HepG2 (cell line): Measurements from ENCODE around the gene KIF1B. TPM values are rescaled to one million over a fixed set of nuclear protein-coding genes. Genes with fewer than 3 reads are reported as not detected.
A peak's percentile ranks its signal among the peaks of the same experiment; 100 is the strongest.

Experiments
- EED ChIP-seq: sonication (generic); formaldehyde crosslinking; IDR thresholded peaks from 2 replicates; pipeline ENCODE4 v1.5.0; 2020; ENCODE audit warnings: mild to moderate bottlenecking, missing genetic modification reagents
- HBP1 ChIP-seq: IDR thresholded peaks from 2 replicates; pipeline ENCODE4 v1.6.1; 2016; ENCODE audit warnings: low read depth, control low read depth
- MED1 ChIP-seq: sonication (generic); formaldehyde crosslinking; IDR thresholded peaks from 2 replicates; pipeline ENCODE4 v1.4.0; 2020; ENCODE audit warnings: missing genetic modification reagents
- NPAS2 ChIP-seq: sonication (generic); formaldehyde crosslinking; IDR thresholded peaks from 2 replicates; pipeline ENCODE4 v1.8.0; 2022; ENCODE audit warnings: mild to moderate bottlenecking, missing genetic modification reagents, borderline replicate concordance
- UBTF ChIP-seq: sonication (generic); formaldehyde crosslinking; IDR thresholded peaks from 2 replicates; pipeline ENCODE4 v1.4.0; 2020; ENCODE audit warnings: mild to moderate bottlenecking, missing genetic modification reagents
- ZBTB1 ChIP-seq: sonication (generic); formaldehyde crosslinking; IDR thresholded peaks from 2 replicates; pipeline ENCODE4 v1.4.0; 2020; ENCODE audit warnings: missing genetic modification reagents, borderline replicate concordance
- ZBTB40 ChIP-seq, 2 experiments: fragments of 450-650 bp in 1 of 2; sonication (generic) in 1 of 2; formaldehyde crosslinking in 1 of 2; IDR thresholded peaks; 2 replicates each; pipeline versions ENCODE4 v1.6.1 to v1.8.0; 2016 to 2022; ENCODE audit warnings: antibody characterized with exemption in 1 of 2, mild to moderate bottlenecking in 1 of 2, missing genetic modification reagents in 1 of 2
- ZKSCAN5 ChIP-seq: sonication (generic); formaldehyde crosslinking; IDR thresholded peaks from 2 replicates; pipeline ENCODE4 v1.5.1; 2020; ENCODE audit warnings: mild to moderate bottlenecking, missing genetic modification reagents
- ZNF558 ChIP-seq: sonication (generic); formaldehyde crosslinking; IDR thresholded peaks from 2 replicates; pipeline ENCODE4 v1.9.0; 2022; ENCODE audit warnings: mild to moderate bottlenecking, missing genetic modification reagents, borderline replicate concordance
- ZNF616 ChIP-seq: sonication (generic); formaldehyde crosslinking; IDR thresholded peaks from 2 replicates; pipeline ENCODE4 v1.5.0; 2020; ENCODE audit warnings: low read depth, mild to moderate bottlenecking, missing genetic modification reagents
- polyA plus RNA-seq, 8 experiments: library from polyadenylated mRNA; depleted of rRNA in 3 of 8; stranded (reverse) in 7 of 8; unstranded in 1 of 8; fragments of >200 nt; fragmentation: Illumina TruSeq in 4 of 8; extraction: Trizol in 4 of 8; gene quantifications; 2 replicates each; pipeline versions ENCODE4 v1.2.1 to v1.2.3, GENCODE V29; 2011 to 2016; ENCODE audit warnings: low read depth in 4 of 8, missing spikeins in 1 of 8, mixed read lengths in 1 of 8; ENCODE audit not compliant: insufficient read depth in 1 of 8
- total RNA-seq, 5 experiments: library from RNA; depleted of rRNA; stranded (reverse); fragments of >200 nt; fragmentation: Illumina TruSeq; extraction: Trizol; gene quantifications; 2 replicates each; pipeline ENCODE4 v1.2.3, GENCODE V29; 2016; ENCODE audit warnings: low read depth in 1 of 5

The KIF1B gene
- total and polyA plus RNA-seq, 2 of the 13 experiments (the other 11 are each of a cell fraction or from before 2014, with no cell fraction given) = 26.7 to 32.5 TPM

- TF ChIP-seq NPAS2 (CRISPR knock-in tag) (no peak), ZBTB40 (IDR thresholded peaks at IDR 0.05) (no peak), ZBTB40 (CRISPR knock-in tag; IDR thresholded peaks at IDR 0.05) (peak; percentile 91), ZNF616 (CRISPR knock-in tag) (peak; percentile 83), ZBTB1 (CRISPR knock-in tag) (no peak), ZKSCAN5 (CRISPR knock-in tag) (no peak), HBP1 (CRISPR knock-in tag) (peak; percentile 94), ZNF558 (CRISPR knock-in tag) (peak; percentile 90; the same call in 1 of the 2 replicates), MED1 (peak; percentile 29; the same call in 1 of the 2 replicates), UBTF (peak; percentile 72), EED (CRISPR knock-in tag) (peak; percentile 60; the same call in 1 of the 2 replicates)
Observed at GRCh38 chr1:10430216-10431069, 220.1 kb downstream of the KIF1B start, which contains the start of gene CENPS (continued).
